Mucosa of stomach (tissue), 1 donor: ENCODE results near the gene NUTM2G.
"Not testable (repeated sequence)": the region's sequence is repeated elsewhere in the genome, so short reads cannot be mapped to it uniquely, and the experiment has no call there.

Source experiments
- H3K27me3 ChIP-seq: one replicate; pipeline ENCODE4 v1.7.0; 2013; ENCODE audit warnings: mild to moderate bottlenecking, low read length; ENCODE audit not compliant: control insufficient read depth, insufficient read depth
- H3K36me3 ChIP-seq: one replicate; pipeline ENCODE4 v1.7.0; 2013; ENCODE audit warnings: low read length; ENCODE audit not compliant: control insufficient read depth, insufficient read depth
- H3K4me1 ChIP-seq: one replicate; pipeline ENCODE4 v1.7.0; 2013; ENCODE audit warnings: mild to moderate bottlenecking, low read length; ENCODE audit not compliant: control insufficient read depth, insufficient read depth
- H3K4me3 ChIP-seq: one replicate; pipeline ENCODE4 v1.7.0; 2013; ENCODE audit warnings: low read length
- H3K9ac ChIP-seq: one replicate; pipeline ENCODE4 v1.7.0; 2013; ENCODE audit warnings: mild to moderate bottlenecking, low read length, moderate library complexity
- H3K9me3 ChIP-seq: one replicate; pipeline ENCODE4 v1.7.0; 2013; ENCODE audit warnings: mild to moderate bottlenecking, low read length, moderate library complexity; ENCODE audit not compliant: control insufficient read depth
- donor health status: Pancreatic carcinoma.

Gene NUTM2G, protein sequence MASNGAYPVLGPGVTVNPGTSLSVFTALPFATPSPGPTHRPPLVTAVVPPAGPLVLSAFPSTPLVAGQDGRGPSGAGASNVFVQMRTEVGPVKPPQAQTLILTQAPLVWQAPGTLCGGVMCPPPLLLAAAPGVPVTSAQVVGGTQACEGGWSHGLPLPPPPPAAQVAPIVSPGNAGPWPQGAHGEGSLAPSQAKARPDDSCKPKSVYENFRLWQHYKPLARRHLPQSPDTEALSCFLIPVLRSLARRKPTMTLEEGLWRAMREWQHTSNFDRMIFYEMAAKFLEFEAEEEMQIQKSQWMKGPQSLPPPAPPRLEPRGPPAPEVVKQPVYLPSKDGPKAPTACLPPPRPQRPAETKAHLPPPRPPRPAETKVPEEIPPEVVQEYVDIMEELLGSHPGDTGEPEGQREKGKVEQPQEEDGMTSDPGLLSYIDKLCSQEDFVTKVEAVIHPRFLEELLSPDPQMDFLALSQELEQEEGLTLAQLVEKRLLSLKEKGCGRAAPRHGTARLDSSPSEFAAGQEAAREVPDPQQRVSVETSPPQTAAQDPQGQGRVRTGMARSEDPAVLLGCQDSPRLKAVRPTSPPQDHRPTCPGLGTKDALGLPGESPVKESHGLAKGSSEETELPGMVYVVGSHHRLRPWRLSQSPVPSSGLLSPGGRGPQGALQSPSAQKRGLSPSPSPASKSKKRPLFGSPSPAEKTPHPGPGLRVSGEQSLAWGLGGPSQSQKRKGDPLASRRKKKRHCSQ

DNA sequence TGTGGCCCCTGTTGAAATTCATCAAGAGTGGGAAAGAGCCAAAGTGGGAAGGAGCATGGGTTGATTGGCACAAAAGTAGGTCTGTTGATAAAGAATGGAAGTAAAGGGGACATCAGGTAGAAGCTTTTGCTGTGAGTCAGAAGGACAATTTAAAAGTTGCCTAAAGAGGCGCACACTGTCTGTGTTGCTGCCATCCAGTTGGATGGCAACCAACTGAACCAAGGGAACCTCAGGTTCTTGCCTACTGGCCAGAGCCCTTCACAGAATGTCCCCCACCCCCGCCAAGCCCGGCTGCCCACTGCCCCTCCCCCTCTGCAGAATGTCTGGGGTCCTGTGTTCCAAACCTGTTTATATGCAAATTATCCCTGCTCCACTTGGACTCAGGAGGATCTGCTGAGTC is at the start of gene NUTM2G:
TSS of gene NUTM2G (plus strand) at position 301 of the 400 bp plus-strand sequence. CDS start 182 bp downstream, outside the sequence.
- H3K36me3 ChIP-seq, H3K9me3 ChIP-seq, H3K27me3 ChIP-seq, H3K4me1 ChIP-seq, H3K4me3 ChIP-seq, H3K9ac ChIP-seq: not testable (repeated sequence)

DNA sequence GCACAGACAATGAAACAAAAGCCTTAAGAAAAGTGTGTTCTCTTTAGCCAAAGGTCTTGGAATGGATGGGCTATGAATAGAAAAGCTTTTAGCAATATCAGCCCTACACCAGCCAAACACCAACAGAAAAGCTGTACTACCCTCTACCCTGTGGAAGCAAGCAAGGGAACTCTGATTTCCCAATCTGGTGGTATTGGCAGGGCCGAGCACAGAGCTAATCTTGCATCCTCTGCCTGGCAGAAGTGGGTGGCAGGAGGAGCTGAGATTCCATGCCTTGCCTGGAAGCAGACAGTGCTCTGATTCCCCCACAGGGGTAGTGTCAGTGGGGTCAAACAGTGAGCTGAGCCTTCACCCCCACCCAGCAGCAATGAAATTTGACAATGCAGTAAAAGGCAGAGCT is 44.7 kb upstream of the NUTM2G start:
- H3K9me3 ChIP-seq: no peaks in the 10 kb centered on the region
- H3K9ac ChIP-seq: no peak overlapping the region
- H3K4me1 ChIP-seq: peaks cover 8% of the 10 kb centered on the region
- no peak overlapping the region for H3K4me3 ChIP-seq
- H3K36me3 ChIP-seq: no peaks in the 10 kb centered on the region
- H3K27me3 ChIP-seq: no peaks in the 10 kb centered on the region

DNA sequence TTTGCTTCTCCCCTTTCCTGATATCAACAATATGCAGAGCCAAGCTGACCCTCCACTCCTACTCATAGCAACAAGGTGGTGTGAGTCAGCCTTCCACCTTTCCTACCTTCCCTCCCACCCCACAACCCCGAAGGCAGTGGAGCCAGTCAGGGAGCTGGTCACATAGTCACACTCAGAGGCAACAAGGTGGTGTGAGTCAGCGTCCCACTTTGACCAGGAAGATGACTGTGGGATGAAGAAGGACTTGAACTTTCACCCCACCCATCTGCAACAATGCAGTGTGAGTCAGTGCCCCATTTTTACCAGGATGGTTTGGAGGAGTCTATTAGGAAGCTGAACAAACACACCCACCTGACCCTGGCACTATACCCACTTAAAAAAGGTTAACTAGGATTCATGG is 44.2 kb upstream of the NUTM2G start:
- no peaks in the 10 kb centered on the region for H3K27me3 ChIP-seq
- peaks cover 8% of the 10 kb centered on the region for H3K4me1 ChIP-seq
- H3K9me3 ChIP-seq: no peaks in the 10 kb centered on the region
- no peaks in the 10 kb centered on the region for H3K36me3 ChIP-seq
- no peak overlapping the region for H3K9ac ChIP-seq
- H3K4me3 ChIP-seq: no peak overlapping the region

DNA sequence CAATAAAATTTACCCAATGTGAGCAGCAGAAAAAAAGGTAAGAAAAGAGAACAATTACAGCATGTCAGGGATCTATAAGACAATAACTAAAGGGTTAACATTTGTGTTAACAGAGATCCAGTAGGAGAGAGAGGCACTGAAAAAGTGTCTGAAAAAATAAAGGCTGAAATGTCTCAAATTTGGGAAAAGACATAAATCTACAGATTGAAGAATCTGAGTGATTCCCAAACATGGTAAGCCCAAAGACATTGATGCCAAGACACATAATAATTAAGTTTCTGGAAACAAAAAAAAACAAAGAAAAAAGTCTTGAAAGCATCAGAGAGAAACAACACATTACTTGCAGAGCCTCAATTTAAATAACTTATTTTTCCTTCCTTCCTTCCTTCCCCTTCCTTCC is 43.2 kb upstream of the NUTM2G start:
- H3K4me1 ChIP-seq: peaks cover 8% of the 10 kb centered on the region
- no peaks in the 10 kb centered on the region for H3K36me3 ChIP-seq
- H3K4me3 ChIP-seq: no peak overlapping the region
- H3K9me3 ChIP-seq: no peaks in the 10 kb centered on the region
- H3K9ac ChIP-seq: no peak overlapping the region
- H3K27me3 ChIP-seq: no peaks in the 10 kb centered on the region

DNA sequence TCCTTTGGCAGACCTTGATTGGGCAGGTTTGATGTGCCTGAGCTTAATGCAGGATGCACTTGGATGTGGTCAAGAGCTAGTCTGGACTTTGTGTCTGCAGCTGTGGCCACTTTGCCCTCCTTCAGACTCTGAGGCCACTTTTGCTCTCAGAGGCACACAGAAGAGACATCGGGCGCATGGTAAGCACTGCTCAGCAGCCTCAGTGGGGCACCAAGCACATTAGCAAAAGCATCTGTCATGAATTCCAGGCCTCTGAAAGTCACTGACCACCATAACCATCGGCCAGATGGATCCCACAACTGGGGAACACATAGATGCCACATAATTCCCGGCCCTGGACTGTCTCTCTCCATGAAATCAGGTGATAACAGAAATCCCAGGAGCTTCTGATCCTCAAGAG is 40.1 kb upstream of the NUTM2G start:
- Histone ChIP-seq H3K4me3 (no peak overlapping the region), H3K27me3 (no peaks in the 10 kb centered on the region), H3K9me3 (no peaks in the 10 kb centered on the region), H3K4me1 (peaks cover 8% of the 10 kb centered on the region), H3K36me3 (no peaks in the 10 kb centered on the region), H3K9ac (no peak overlapping the region)

DNA sequence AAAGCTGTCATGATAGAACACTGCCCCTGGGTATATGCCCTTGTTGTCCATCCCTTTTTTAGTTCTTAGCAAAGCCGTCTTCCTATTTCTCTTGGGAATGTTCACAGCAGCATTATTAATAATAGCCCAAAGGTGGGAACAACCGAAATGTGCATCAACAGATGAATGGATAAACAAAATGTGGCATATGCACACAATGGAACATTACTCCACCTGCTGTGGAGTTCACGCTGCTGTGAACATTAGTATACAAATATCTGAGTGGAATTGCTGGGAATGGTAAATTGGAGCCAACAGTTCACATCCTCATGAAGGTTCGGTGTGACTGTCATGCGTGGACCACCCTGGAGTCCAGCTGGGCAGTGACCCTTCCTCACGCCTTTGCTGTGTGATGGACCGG is 36.5 kb upstream of the NUTM2G start:
- H3K4me3 ChIP-seq: no peak overlapping the region
- no peaks in the 10 kb centered on the region for H3K27me3 ChIP-seq
- no peaks in the 10 kb centered on the region for H3K9me3 ChIP-seq
- peaks cover 3% of the 10 kb centered on the region for H3K36me3 ChIP-seq
- H3K4me1 ChIP-seq: no peaks in the 10 kb centered on the region
- no peak overlapping the region for H3K9ac ChIP-seq

DNA sequence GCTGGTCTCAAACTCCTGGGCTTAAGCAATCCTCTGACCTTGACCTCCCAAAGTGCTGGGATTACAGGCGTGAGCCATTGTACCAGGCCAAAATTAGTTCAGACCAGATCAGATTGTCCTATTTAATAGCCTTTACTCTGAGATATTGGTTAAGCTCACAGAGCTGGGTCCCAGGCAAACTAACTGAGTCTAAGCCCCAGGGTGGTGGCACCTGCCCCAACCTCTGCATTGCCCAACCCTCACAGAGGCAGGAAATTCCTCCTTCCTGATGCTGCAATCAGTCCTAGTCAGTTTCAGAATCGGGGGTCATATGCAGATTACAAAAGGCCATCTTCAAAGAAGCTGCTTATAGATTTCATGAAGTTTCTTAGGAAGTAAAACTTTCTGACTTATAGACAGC is 28.6 kb upstream of the NUTM2G start:
- not testable (repeated sequence) for H3K9me3 ChIP-seq, H3K4me3 ChIP-seq, H3K27me3 ChIP-seq, H3K36me3 ChIP-seq, H3K4me1 ChIP-seq, H3K9ac ChIP-seq

DNA sequence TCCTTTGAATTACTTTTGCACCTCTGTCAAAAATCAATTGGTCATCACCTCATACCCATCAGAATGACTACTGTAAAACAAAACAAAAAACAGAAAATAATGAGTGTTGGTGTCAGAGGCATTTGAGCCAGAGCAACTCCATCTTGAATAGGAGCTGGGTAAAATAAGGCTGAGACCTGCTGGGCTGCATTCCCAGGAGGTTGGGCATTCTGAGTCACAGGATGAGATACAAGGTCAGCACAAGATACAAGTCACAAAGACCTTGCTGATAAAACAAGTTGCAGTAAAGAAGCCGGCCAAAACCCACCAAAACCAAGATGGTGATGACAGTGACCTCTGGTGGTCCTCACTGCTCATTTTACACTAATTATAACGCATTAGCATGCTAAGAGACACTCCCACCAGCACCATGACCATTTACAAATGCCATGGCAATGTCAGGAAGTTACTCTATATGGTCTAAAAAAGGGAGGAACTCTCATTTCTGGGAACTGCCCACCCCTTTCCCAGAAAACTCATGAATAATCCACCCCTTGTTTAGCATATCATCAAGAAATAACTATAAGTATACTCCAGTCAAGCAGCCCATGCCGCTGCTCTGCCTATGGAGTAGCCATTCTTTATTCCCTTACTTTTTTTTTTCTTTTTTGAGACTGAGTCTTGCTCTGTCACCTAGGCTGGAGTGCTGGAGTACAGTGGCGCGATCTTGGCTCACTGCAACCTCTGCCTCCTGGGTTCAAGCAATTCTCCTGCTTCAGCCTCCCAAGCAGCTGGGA is 23.5 kb upstream of the NUTM2G start:
- H3K27me3 ChIP-seq, H3K9me3 ChIP-seq, H3K9ac ChIP-seq, H3K4me1 ChIP-seq, H3K36me3 ChIP-seq, H3K4me3 ChIP-seq: not testable (repeated sequence)

DNA sequence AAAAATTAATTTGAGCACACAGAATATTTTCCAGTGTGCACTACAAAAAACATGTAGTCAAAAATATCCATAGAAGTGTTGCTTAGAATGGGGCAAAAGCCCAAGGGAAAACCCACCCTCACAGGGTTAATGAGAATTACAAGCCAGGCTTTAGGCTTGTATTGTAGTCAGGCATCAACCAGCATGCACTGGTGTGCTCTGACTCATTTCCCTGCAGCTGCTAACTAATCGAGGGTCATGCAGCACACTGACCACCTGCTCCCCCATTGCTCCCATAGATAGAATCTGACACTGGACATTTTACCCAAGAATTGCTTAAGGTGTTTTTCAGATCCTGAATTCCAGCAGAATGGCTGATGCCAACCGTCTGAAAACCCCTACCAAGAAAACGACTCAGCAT is 20.2 kb upstream of the NUTM2G start:
- not testable (repeated sequence) for H3K4me1 ChIP-seq, H3K4me3 ChIP-seq, H3K27me3 ChIP-seq, H3K36me3 ChIP-seq, H3K9ac ChIP-seq, H3K9me3 ChIP-seq

DNA sequence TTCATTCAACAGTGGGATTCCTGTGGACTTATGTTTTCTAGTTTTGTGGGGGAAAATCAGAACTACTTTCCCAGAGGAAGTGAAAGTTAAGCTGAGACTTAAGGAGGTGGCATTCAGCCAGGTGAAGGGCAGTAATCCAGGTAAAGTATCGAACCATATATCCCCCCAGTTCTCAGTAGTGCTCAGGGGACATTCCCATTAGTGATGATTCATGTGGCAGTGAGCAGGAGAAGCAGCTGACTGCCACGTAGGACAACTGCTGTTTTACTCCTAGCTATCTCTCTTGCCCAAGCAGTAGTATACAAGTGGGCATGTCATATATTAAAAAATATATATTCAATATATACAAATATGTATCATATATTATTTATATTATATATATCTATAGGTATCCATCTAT is 13.1 kb upstream of the NUTM2G start:
- not testable (repeated sequence) for H3K27me3 ChIP-seq, H3K4me1 ChIP-seq, H3K9me3 ChIP-seq, H3K36me3 ChIP-seq, H3K9ac ChIP-seq, H3K4me3 ChIP-seq

DNA sequence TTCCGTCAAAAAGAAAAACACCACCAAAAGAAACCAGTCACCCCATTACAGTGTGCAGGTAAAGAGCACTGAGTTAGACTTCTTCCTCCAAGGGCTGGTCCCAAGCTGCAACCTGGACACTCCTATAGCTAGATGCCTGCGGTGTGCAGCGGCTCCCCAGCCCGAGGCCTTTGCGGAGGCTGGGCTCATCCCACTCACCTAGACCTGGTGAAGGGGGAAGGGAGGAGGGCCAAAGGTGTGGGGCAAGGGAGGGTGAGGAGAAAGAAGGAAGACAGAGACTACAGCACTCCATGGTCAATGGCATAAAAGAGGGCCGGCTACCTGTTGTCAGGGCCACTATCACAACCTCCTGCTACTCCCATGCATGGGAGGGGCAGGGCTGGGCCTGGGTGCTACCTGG is 12.1 kb upstream of the NUTM2G start:
- not testable (repeated sequence) for H3K36me3 ChIP-seq, H3K4me3 ChIP-seq, H3K9ac ChIP-seq, H3K4me1 ChIP-seq, H3K27me3 ChIP-seq, H3K9me3 ChIP-seq

DNA sequence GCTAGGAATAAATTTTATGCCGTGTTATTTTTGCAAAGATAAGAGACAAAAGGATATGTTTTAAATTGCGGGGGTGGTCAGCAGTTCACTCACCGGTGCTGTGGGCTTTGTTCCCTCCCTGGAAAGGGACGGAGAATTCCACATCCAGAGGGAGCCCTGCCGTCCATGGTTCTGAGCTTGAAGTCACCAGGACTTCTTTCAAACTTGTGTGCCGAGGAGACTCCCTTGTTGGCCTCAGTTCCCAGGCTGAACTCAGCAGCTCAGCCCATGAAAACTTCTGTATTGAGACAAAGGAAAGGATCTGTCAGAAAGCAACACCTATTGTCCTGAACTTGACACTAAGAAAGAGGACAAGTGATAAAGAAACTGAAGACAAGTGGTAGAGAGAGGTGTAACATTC is 10.1 kb upstream of the NUTM2G start:
- H3K9ac ChIP-seq, H3K4me3 ChIP-seq, H3K27me3 ChIP-seq, H3K36me3 ChIP-seq, H3K4me1 ChIP-seq, H3K9me3 ChIP-seq: not testable (repeated sequence)
